IMR-90 (cell line): ENCODE data around the gene LHPP. TPM values are rescaled to one million over a fixed set of nuclear protein-coding genes. Genes with fewer than 3 reads are reported as not detected.

ENCODE experiments used
- ATAC-seq: fragments of 200-7000 bp; cut with Tn5 transposase; 2 replicates; pipeline ENCODE4 v1.9.1; 2020; ENCODE audit warnings: low read depth, mild to moderate bottlenecking, moderate library complexity
- BruUV-seq: library from RNA; stranded (reverse); fragments of 400-500 nt; replicated peaks from 2 replicates; lab custom pipeline; 2021; lab: Mats Ljungman, UMichigan
- CTCF ChIA-PET: fragments of 300-600 bp; formaldehyde crosslinking; extraction: SDS; loops from one replicate; lab custom pipeline; 2021; ENCODE audit warnings: antibody characterized with exemption; lab: Yijun Ruan, JAX
- POLR2A ChIA-PET: fragments of 300-600 bp; sonication (Branson Sonifier 250); formaldehyde crosslinking; loops from one replicate; lab custom pipeline; 2022; ENCODE audit warnings: antibody characterized with exemption; ENCODE audit not compliant: unreplicated experiment; lab: Charles Lee
- DNase-seq: peaks from one replicate; pipeline ENCODE4 v3.0.0; 2013
- H2AFZ ChIP-seq: replicated peaks from 2 replicates; pipeline ENCODE3; 2013; ENCODE audit warnings: low read length, mild to moderate bottlenecking; ENCODE audit not compliant: poor library complexity
- H2AK5ac ChIP-seq: 2 replicates; pipeline ENCODE4 v1.6.1; 2013; ENCODE audit warnings: low read depth, low read length, inconsistent platforms
- H2AK9ac ChIP-seq: replicated peaks from 2 replicates; pipeline ENCODE3; 2013; ENCODE audit warnings: mild to moderate bottlenecking, low read depth, low read length, moderate library complexity; ENCODE audit not compliant: poor library complexity
- H2BK120ac ChIP-seq: 2 replicates; pipeline ENCODE4 v1.6.1; 2013; ENCODE audit warnings: low read depth, low read length, inconsistent platforms
- H2BK15ac ChIP-seq: 3 replicates; pipeline ENCODE4 v1.6.1; 2013; ENCODE audit warnings: low read depth, low read length, inconsistent platforms
- H2BK20ac ChIP-seq: 2 replicates; pipeline ENCODE4 v1.6.1; 2013; ENCODE audit warnings: low read depth, mild to moderate bottlenecking, inconsistent platforms, low read length, moderate library complexity
- H2BK5ac ChIP-seq: 2 replicates; pipeline ENCODE4 v1.6.1; 2013; ENCODE audit warnings: mild to moderate bottlenecking, low read depth, low read length, inconsistent platforms; ENCODE audit not compliant: poor library complexity, severe bottlenecking
- H3K14ac ChIP-seq: replicated peaks from 2 replicates; pipeline ENCODE4 v1.6.1; 2013; ENCODE audit warnings: low read depth, low read length, inconsistent platforms
- H3K18ac ChIP-seq: 2 replicates; pipeline ENCODE4 v1.6.1; 2013; ENCODE audit warnings: low read depth, low read length, control low read depth
- H3K23ac ChIP-seq: 2 replicates; pipeline ENCODE4 v1.6.1; 2013; ENCODE audit warnings: low read depth, low read length, inconsistent platforms
- H3K27ac ChIP-seq: 2 replicates; pipeline ENCODE4 v1.5.1; 2013; ENCODE audit warnings: mild to moderate bottlenecking, control low read depth, low read length; ENCODE audit not compliant: insufficient read depth
- H3K27me3 ChIP-seq: 2 replicates; pipeline ENCODE4 v1.6.1; 2013; ENCODE audit warnings: low read length; ENCODE audit not compliant: control insufficient read depth, insufficient read depth
- H3K36me3 ChIP-seq: 2 replicates; pipeline ENCODE4 v1.6.1; 2013; ENCODE audit warnings: low read length, mixed read lengths; ENCODE audit not compliant: control insufficient read depth, insufficient read depth
- H3K4ac ChIP-seq: 2 replicates; pipeline ENCODE4 v1.6.1; 2013; ENCODE audit warnings: low read depth, low read length, inconsistent platforms
- H3K4me1 ChIP-seq: 2 replicates; pipeline ENCODE4 v1.6.1; 2013; ENCODE audit warnings: low read length, mixed read lengths; ENCODE audit not compliant: control insufficient read depth, insufficient read depth
- H3K4me2 ChIP-seq: 2 replicates; pipeline ENCODE4 v1.6.1; 2013; ENCODE audit warnings: low read depth, mild to moderate bottlenecking, control low read depth, low read length, moderate library complexity
- H3K4me3 ChIP-seq: 2 replicates; pipeline ENCODE4 v1.5.1; 2013; ENCODE audit warnings: low read depth, mild to moderate bottlenecking, control low read depth, low read length, moderate library complexity; ENCODE audit not compliant: insufficient read depth
- H3K56ac ChIP-seq: 2 replicates; pipeline ENCODE4 v1.6.1; 2013; ENCODE audit warnings: low read length, inconsistent platforms; ENCODE audit not compliant: insufficient read depth; ENCODE audit errors: extremely low read depth
- H3K79me1 ChIP-seq, 2 experiments: 2 replicates each; pipeline ENCODE4 v1.6.1; 2013; ENCODE audit warnings: low read length in 2 of 2, inconsistent platforms in 1 of 2, low read depth in 1 of 2
- H3K9ac ChIP-seq: 2 replicates; pipeline ENCODE4 v1.6.1; 2013; ENCODE audit warnings: low read depth, low read length, control low read depth
- H3K9me1 ChIP-seq: 2 replicates; pipeline ENCODE4 v1.6.1; 2013; ENCODE audit warnings: low read length, inconsistent platforms; ENCODE audit not compliant: insufficient read depth
- H3K9me3 ChIP-seq: 2 replicates; pipeline ENCODE4 v1.6.1; 2013; ENCODE audit warnings: low read length; ENCODE audit not compliant: control insufficient read depth, insufficient read depth
- H4K20me1 ChIP-seq: 2 replicates; pipeline ENCODE4 v1.6.1; 2013; ENCODE audit warnings: low read length, inconsistent platforms; ENCODE audit not compliant: insufficient read depth
- H4K5ac ChIP-seq: 2 replicates; pipeline ENCODE4 v1.6.1; 2013; ENCODE audit warnings: mild to moderate bottlenecking, low read depth, low read length, control low read depth
- H4K8ac ChIP-seq, 2 experiments: 2 replicates each; pipeline ENCODE4 v1.6.1; 2013; ENCODE audit warnings: low read depth in 2 of 2, low read length in 2 of 2, control low read depth in 1 of 2, inconsistent platforms in 1 of 2
- H4K91ac ChIP-seq: 2 replicates; pipeline ENCODE4 v1.6.1; 2013; ENCODE audit warnings: low read depth, low read length, inconsistent platforms; ENCODE audit not compliant: insufficient read depth
- BHLHE40 ChIP-seq: fragments of 150-350 bp; IDR thresholded peaks from 2 replicates; pipeline ENCODE4 v1.6.1; 2016; ENCODE audit warnings: mild to moderate bottlenecking, low read depth, low read length
- CEBPB ChIP-seq: IDR thresholded peaks from 2 replicates; pipeline ENCODE4 v1.6.1; 2012; ENCODE audit warnings: low read depth, low read length, improper control_type of control experiment
- CHD1 ChIP-seq: IDR thresholded peaks from 2 replicates; pipeline ENCODE4 v1.6.1; 2012; ENCODE audit warnings: low read depth, low read length, improper control_type of control experiment
- CTCF ChIP-seq: conservative IDR thresholded peaks from 2 replicates; pipeline ENCODE4 v1.5.1; 2012; ENCODE audit warnings: mild to moderate bottlenecking, low read depth, low read length, improper control_type of control experiment
- ELK1 ChIP-seq: fragments of 150-350 bp; IDR thresholded peaks from 2 replicates; pipeline ENCODE4 v1.6.1; 2016; ENCODE audit warnings: low read depth, mild to moderate bottlenecking, low read length, moderate library complexity, borderline replicate concordance
- FOS ChIP-seq: fragments of 150-350 bp; IDR thresholded peaks from 2 replicates; pipeline ENCODE4 v1.6.1; 2016; ENCODE audit warnings: low read depth, low read length
- MAFK ChIP-seq: IDR thresholded peaks from 2 replicates; pipeline ENCODE4 v1.6.1; 2012; ENCODE audit warnings: low read depth, low read length, improper control_type of control experiment
- MAZ ChIP-seq: IDR thresholded peaks from 2 replicates; pipeline ENCODE4 v1.6.1; 2012; ENCODE audit warnings: low read depth, mild to moderate bottlenecking, low read length, improper control_type of control experiment, moderate library complexity, borderline replicate concordance
- MXI1 ChIP-seq: IDR thresholded peaks from 2 replicates; pipeline ENCODE4 v1.6.1; 2012; ENCODE audit warnings: low read depth, mild to moderate bottlenecking, low read length, moderate library complexity, borderline replicate concordance
- NFE2L2 ChIP-seq: fragments of 150-350 bp; IDR thresholded peaks from 2 replicates; pipeline ENCODE4 v1.6.1; 2016; ENCODE audit warnings: low read depth, mild to moderate bottlenecking, low read length
- POLR2A ChIP-seq: IDR thresholded peaks from 2 replicates; pipeline ENCODE4 v1.6.1; 2012; ENCODE audit warnings: mild to moderate bottlenecking, low read depth, low read length
- RAD21 ChIP-seq: IDR thresholded peaks from 2 replicates; pipeline ENCODE4 v1.6.1; 2012; ENCODE audit warnings: low read length, improper control_type of control experiment
- RCOR1 ChIP-seq: IDR thresholded peaks from 2 replicates; pipeline ENCODE4 v1.6.1; 2012; ENCODE audit warnings: mild to moderate bottlenecking, low read length, improper control_type of control experiment; ENCODE audit not compliant: insufficient replicate concordance
- RFX5 ChIP-seq: IDR thresholded peaks from 2 replicates; pipeline ENCODE4 v1.8.0; 2012; ENCODE audit warnings: low read depth, mild to moderate bottlenecking, low read length, moderate library complexity
- SMC3 ChIP-seq: fragments of 150-350 bp; IDR thresholded peaks from 2 replicates; pipeline ENCODE4 v1.6.1; 2016; ENCODE audit warnings: low read depth, mild to moderate bottlenecking, antibody characterized with exemption, low read length, moderate library complexity
- WGBS, 2 experiments: methylation state at CpG; one replicate each; pipeline versions ENCODE4 v1.1.5 to v1.1.7; 2013; ENCODE audit warnings: missing lambda C conversion rate in 2 of 2; ENCODE audit not compliant: insufficient read length in 1 of 2; ENCODE audit errors: extremely low coverage in 2 of 2; 5-methylcytosine and 5-hydroxymethylcytosine counted together
- dilution Hi-C: fragments of 300-500 bp; cut with HindIII; formaldehyde crosslinking; loops from one replicate; pipeline ENCODE4 v1.14.3; 2018; ENCODE audit warnings: low sequenced_read_pairs; ENCODE audit not compliant: unreplicated experiment
- in situ Hi-C: fragments of 300-500 bp; cut with MboI; formaldehyde crosslinking; loops from 3 replicates; pipeline ENCODE4 v1.14.3; 2019; ENCODE audit warnings: low sequenced_read_pairs, inconsistent platforms, mixed read lengths
- intact Hi-C: fragments of 100-400 bp; cut with micrococcal nuclease; formaldehyde crosslinking; loops from 2 replicates; pipeline ENCODE4 v1.10.0; 2022
- polyA plus RNA-seq, 3 experiments: library from polyadenylated mRNA; depleted of rRNA; stranded (reverse); fragments of >200 nt; gene quantifications; 2 replicates each; pipeline ENCODE4 v1.2.3, GENCODE V29; 2012; ENCODE audit warnings: low replicate concordance in 1 of 3
- total RNA-seq: library from RNA; depleted of rRNA; stranded (reverse); fragments of >200 nt; gene quantifications from 2 replicates; pipeline ENCODE4 v1.2.3, GENCODE V29; 2012
- TF ChIP-seq, protein P1 (sequence below): fragments of 150-350 bp; IDR thresholded peaks from 2 replicates; pipeline ENCODE4 v1.6.1; 2017; ENCODE audit warnings: mild to moderate bottlenecking, antibody characterized with exemption, low read length, low read depth

Gene LHPP
- total and polyA plus RNA-seq, 2 of the 4 experiments (the other 2 are of a cell fraction), result 2.7 to 8.3 TPM

DNA sequence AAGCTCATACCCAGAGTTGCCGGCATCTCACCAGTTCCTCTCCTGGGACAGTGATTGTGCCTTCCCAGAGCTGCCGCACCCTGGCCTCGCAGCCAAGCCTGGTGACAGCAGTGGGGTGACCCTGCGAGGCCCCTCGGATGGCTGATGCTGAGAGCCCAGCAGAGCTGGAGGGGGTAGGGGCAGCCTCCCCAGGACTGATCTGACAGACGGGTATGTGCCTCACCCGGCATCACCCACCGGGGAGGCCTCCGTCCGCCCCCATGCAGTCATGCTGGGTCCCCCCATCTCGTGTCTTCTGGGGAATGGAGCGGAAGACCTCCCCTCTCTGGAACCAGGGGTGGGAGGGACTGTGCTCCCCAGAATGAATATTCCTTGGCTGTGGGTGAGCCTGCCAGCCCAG is 82.3 kb downstream of the LHPP start:
- no peak for TF ChIP-seq CEBPB
- TF ChIP-seq RAD21, result no peak
- TF ChIP-seq ELK1, result no peak
- TF ChIP-seq MAFK, result no peak
- TF ChIP-seq MXI1, result no peak
- no peak for TF ChIP-seq FOS
- no peak for TF ChIP-seq NFE2L2
- no peak for TF ChIP-seq SMC3
- no peak for TF ChIP-seq RCOR1
- TF ChIP-seq POLR2A, result no peak
- no peak for TF ChIP-seq BHLHE40
- TF ChIP-seq MAZ, result no peak
- TF ChIP-seq, protein P1, sequence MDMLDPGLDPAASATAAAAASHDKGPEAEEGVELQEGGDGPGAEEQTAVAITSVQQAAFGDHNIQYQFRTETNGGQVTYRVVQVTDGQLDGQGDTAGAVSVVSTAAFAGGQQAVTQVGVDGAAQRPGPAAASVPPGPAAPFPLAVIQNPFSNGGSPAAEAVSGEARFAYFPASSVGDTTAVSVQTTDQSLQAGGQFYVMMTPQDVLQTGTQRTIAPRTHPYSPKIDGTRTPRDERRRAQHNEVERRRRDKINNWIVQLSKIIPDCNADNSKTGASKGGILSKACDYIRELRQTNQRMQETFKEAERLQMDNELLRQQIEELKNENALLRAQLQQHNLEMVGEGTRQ, result no peak
- TF ChIP-seq CTCF, result no peak
- TF ChIP-seq RFX5, result no peak
- no peak for TF ChIP-seq CHD1
- H2BK15ac ChIP-seq, result no peak overlapping the region
- ATAC-seq (no peak), DNase-seq (no peak)
- no peaks in the 10 kb centered on the region for H3K4me1 ChIP-seq
- no peak overlapping the region for H3K27ac ChIP-seq
- no CpG with 5 or more reads among the region's 12 CpGs for WGBS, 2 experiments
- H4K91ac ChIP-seq, result no peak overlapping the region
- H3K4me2 ChIP-seq, result no peak overlapping the region
- no peak overlapping the region for H2AFZ ChIP-seq
- H4K5ac ChIP-seq, result no peak overlapping the region
- H3K27me3 ChIP-seq, result peaks cover 4% of the 10 kb centered on the region; the same call in 1 of the 2 replicates
- dilution Hi-C loops (no loop called here), in situ Hi-C loops (loop anchor here (25.0 kb wide), 1 partner anchor 443 kb away; no protein-coding TSS in a partner anchor), intact Hi-C loops (loop anchor here (2.0 kb wide), 1 partner anchor 61 kb away; no protein-coding TSS in a partner anchor)
- H3K23ac ChIP-seq, result no peak overlapping the region
- H4K8ac ChIP-seq, result no peak overlapping the region
- H3K4ac ChIP-seq, result no peak overlapping the region
- no peaks in the 10 kb centered on the region for H3K9me3 ChIP-seq
- H3K9ac ChIP-seq, result no peak overlapping the region
- no peak overlapping the region for H2AK5ac ChIP-seq
- H3K56ac ChIP-seq, result no peak overlapping the region
- no peaks in the 10 kb centered on the region; the same call in 1 of the 2 replicates for H4K20me1 ChIP-seq
- POLR2A ChIA-PET, result no interaction called here
- H2BK20ac ChIP-seq, result no peak overlapping the region
- BruUV-seq, result no TSS peak
- no peak overlapping the region for H3K14ac ChIP-seq
- no peak overlapping the region for H3K4me3 ChIP-seq
- CTCF ChIA-PET, result interaction anchor here (0.7 kb wide), 1 partner anchor 1220 kb away, joined by 3 read pairs; no protein-coding TSS in a partner anchor
- H3K79me1 ChIP-seq, result no peaks in the 10 kb centered on the region
- H2AK9ac ChIP-seq, result no peak overlapping the region
- no peak overlapping the region for H2BK120ac ChIP-seq
- no peaks in the 10 kb centered on the region for H3K36me3 ChIP-seq
- H2BK5ac ChIP-seq, result no peak overlapping the region
- H3K18ac ChIP-seq, result no peak overlapping the region
- no peaks in the 10 kb centered on the region for H3K9me1 ChIP-seq
